ENCODE measurements around the gene VASP. TPM values are rescaled to one million over a fixed set of nuclear protein-coding genes. Genes with fewer than 3 reads are reported as not detected.

Gene VASP
- total and polyA plus RNA-seq, 9 of the 15 experiments (the other 6 are each of a cell fraction or from before 2014, with no cell fraction given): 16.7 to 261 (median 112) TPM

DNA sequence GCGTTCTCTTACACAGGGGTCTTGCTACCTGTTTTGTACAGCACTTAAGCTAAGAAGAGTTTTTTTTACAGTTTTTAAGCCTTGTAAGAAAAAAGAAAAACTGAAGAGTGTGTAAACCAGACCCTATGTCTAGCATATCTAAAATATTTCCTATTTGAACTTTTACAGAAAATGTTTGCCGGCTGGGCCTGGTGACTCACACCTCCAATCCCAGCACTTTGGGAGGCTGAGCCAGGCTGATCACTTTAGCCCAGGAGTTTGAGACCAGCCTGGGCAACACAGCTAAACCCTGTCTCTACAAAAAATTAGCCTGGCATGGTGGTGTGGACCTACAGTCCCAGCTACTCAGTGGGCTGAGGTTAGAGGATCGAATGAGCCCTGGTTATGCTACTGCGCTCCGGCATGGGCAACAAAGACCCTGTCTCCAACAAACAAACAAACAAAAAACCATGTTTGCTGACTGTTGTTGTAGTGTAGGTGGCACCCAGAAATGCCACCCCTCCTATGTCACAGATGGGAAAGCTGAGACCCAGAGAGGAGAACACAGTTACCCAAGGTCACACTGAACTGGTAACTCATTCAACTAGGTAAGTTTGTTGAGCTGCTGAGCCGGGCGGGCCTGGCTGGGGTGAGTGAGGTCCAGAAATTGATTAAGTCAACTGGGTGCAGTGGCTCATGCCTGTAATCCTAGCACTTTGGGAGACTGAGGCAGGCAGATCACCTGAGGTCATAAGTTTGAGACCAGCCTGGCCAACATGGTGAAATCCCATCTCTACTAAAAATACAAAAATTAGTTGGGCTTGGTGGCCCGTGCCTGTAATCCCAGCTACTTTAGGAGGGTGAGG, 1.9 kb upstream of the VASP start:
- FAIRE-seq (peak; percentile 65), ATAC-seq (no peak), DNase-seq (ENCODE audit: extremely low read depth in 1 of 4, low spot score in 3 of 4) (peak in 1 of 4 experiments; percentile 36)
- no peaks in the 10 kb centered on the region for H3K27me3 ChIP-seq (ENCODE audit: control insufficient read depth in 2 of 2, insufficient read depth in 2 of 2, low read length in 2 of 2)
- no peaks in the 10 kb centered on the region for H3K9me1 ChIP-seq (ENCODE audit: control insufficient read depth, insufficient read depth, low read length)
- H3K79me2 ChIP-seq (ENCODE audit: control insufficient read depth, insufficient read depth, low read length): peaks cover 41% of the 10 kb centered on the region
- H3K9me3 ChIP-seq (replicated peaks; ENCODE audit: control insufficient read depth, insufficient read depth, low read depth, low read length): no peaks in the 10 kb centered on the region
- H3K27ac ChIP-seq (ENCODE audit: extremely low read depth, low read depth, low read length): peak overlapping the region; percentile 98
- H4K20me1 ChIP-seq (replicated peaks; ENCODE audit: control insufficient read depth, insufficient read depth, low read length): no peaks in the 10 kb centered on the region
- peak overlapping the region; percentile 87 to 95 for H3K9ac ChIP-seq (ENCODE audit: insufficient read depth in 1 of 2, low read depth in 2 of 2, low read length in 2 of 2)
- ChIA-PET POLR2A (interaction anchor here (0.7 to 2.3 kb wide), 3 partner anchors 9 to 111 kb away, joined by 3 to 5 read pairs (median 4); no protein-coding TSS in a partner anchor), CTCF (ENCODE audit: low intra/inter-chr PET ratio) (no interaction called here)
- WGBS (ENCODE audit: insufficient coverage, low coverage, missing lambda C conversion rate): 57% methylated on average over 8 of the region's 8 CpGs
- in situ Hi-C loops (cut with MboI) (no loop called here), intact Hi-C loops (cut with micrococcal nuclease) (loop anchor here (5.0 kb wide), 1 partner anchor 137 kb away; no protein-coding TSS in a partner anchor)
- peaks cover 12% of the 10 kb centered on the region; the same call in 1 of the 3 replicates for H3K36me3 ChIP-seq (ENCODE audit: control insufficient read depth, insufficient read depth, low read length)
- BruUV-seq (replicated peaks): no TSS peak
- H3K4me3 ChIP-seq: peak overlapping the region; percentile 99; the same call in 1 of the 2 replicates
- peak overlapping the region; percentile 88 for H2AFZ ChIP-seq (ENCODE audit: low read depth, low read length)
- peak overlapping the region; percentile 96 for H3K4me2 ChIP-seq (ENCODE audit: insufficient read depth, low read length)
- peaks cover 26 to 52% of the 10 kb centered on the region in 2 experiments for H3K4me1 ChIP-seq (replicated peaks in 1 of 2; ENCODE audit: control insufficient read depth in 2 of 2, insufficient read depth in 2 of 2, low read length in 2 of 2)
- TF ChIP-seq ZNF586 (CRISPR knock-in tag; conservative IDR thresholded peaks at IDR 0.05): no peak
- TF ChIP-seq, protein P1, sequence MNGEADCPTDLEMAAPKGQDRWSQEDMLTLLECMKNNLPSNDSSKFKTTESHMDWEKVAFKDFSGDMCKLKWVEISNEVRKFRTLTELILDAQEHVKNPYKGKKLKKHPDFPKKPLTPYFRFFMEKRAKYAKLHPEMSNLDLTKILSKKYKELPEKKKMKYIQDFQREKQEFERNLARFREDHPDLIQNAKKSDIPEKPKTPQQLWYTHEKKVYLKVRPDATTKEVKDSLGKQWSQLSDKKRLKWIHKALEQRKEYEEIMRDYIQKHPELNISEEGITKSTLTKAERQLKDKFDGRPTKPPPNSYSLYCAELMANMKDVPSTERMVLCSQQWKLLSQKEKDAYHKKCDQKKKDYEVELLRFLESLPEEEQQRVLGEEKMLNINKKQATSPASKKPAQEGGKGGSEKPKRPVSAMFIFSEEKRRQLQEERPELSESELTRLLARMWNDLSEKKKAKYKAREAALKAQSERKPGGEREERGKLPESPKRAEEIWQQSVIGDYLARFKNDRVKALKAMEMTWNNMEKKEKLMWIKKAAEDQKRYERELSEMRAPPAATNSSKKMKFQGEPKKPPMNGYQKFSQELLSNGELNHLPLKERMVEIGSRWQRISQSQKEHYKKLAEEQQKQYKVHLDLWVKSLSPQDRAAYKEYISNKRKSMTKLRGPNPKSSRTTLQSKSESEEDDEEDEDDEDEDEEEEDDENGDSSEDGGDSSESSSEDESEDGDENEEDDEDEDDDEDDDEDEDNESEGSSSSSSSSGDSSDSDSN (IDR thresholded peaks at IDR 0.05; ENCODE audit: borderline replicate concordance in 1 of 2, low read depth in 2 of 2, low read length in 2 of 2): no peak
- no peak for TF ChIP-seq ZNF75A (CRISPR knock-in tag; IDR thresholded peaks at IDR 0.05)
- peak; percentile 37; the same call in 1 of the 2 replicates for TF ChIP-seq FOSL1 (tag; conservative IDR thresholded peaks at IDR 0.05)
- TF ChIP-seq SMARCA4 (IDR thresholded peaks at IDR 0.05): no peak
- TF ChIP-seq NR4A1 (CRISPR knock-in tag; IDR thresholded peaks at IDR 0.05): 0 out of 2 replicates have a peak, but pooled peaks have one; percentile 20
- TF ChIP-seq NR4A1 (tag; IDR thresholded peaks at IDR 0.05): no peak
- no peak for TF ChIP-seq KLF13 (tag; IDR thresholded peaks at IDR 0.05; ENCODE audit: borderline replicate concordance, low read depth)
- TF ChIP-seq HMG20A (CRISPR knock-in tag; conservative IDR thresholded peaks at IDR 0.05): no peak
- TF ChIP-seq FOXJ2 (tag; IDR thresholded peaks at IDR 0.05): no peak
- TF ChIP-seq ATF3 (IDR thresholded peaks at IDR 0.05): peak; percentile 70
- TF ChIP-seq ATF3 (CRISPR knock-in tag; conservative IDR thresholded peaks at IDR 0.05): no peak
- TF ChIP-seq, protein P2, sequence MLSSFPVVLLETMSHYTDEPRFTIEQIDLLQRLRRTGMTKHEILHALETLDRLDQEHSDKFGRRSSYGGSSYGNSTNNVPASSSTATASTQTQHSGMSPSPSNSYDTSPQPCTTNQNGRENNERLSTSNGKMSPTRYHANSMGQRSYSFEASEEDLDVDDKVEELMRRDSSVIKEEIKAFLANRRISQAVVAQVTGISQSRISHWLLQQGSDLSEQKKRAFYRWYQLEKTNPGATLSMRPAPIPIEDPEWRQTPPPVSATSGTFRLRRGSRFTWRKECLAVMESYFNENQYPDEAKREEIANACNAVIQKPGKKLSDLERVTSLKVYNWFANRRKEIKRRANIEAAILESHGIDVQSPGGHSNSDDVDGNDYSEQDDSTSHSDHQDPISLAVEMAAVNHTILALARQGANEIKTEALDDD (IDR thresholded peaks at IDR 0.05): peak; percentile 77
- no peak for TF ChIP-seq ZNF717 (CRISPR knock-in tag; IDR thresholded peaks at IDR 0.05)

All from K562 (cell line).